HepG2 (cell line): Measurements from ENCODE around the gene CLEC3A. TPM values are rescaled to one million over a fixed set of nuclear protein-coding genes. Genes with fewer than 3 reads are reported as not detected.

ENCODE experiments used
- ARID5B ChIP-seq: IDR thresholded peaks from 2 replicates; pipeline ENCODE4 v1.4.0; 2020; ENCODE audit warnings: mild to moderate bottlenecking, missing genetic modification reagents
- DDIT3 ChIP-seq: sonication (generic); formaldehyde crosslinking; IDR thresholded peaks from 2 replicates; pipeline ENCODE4 v1.4.0; 2020; ENCODE audit warnings: mild to moderate bottlenecking, missing genetic modification reagents
- FIP1L1 ChIP-seq: fragments of 200-400 bp; formaldehyde crosslinking; IDR thresholded peaks from 2 replicates; pipeline ENCODE4 v1.6.1; 2018; ENCODE audit warnings: low read depth, mild to moderate bottlenecking, low read length, moderate library complexity, borderline replicate concordance; ENCODE audit not compliant: insufficient read depth
- HDAC6 ChIP-seq: fragments of 200-600 bp; sonication (generic); IDR thresholded peaks from 2 replicates; pipeline ENCODE4 v1.7.0; 2017; ENCODE audit warnings: mild to moderate bottlenecking, antibody characterized with exemption, low read length, low read depth
- KLF9 ChIP-seq: IDR thresholded peaks from 2 replicates; pipeline ENCODE4 v1.6.1; 2016; ENCODE audit warnings: low read depth
- NFIB ChIP-seq: sonication (generic); formaldehyde crosslinking; IDR thresholded peaks from 2 replicates; pipeline ENCODE4 v1.9.0; 2021; ENCODE audit warnings: missing genetic modification reagents, mild to moderate bottlenecking, borderline replicate concordance
- NR0B2 ChIP-seq: sonication (generic); formaldehyde crosslinking; IDR thresholded peaks from 2 replicates; pipeline ENCODE4 v1.4.0; 2020; ENCODE audit warnings: mild to moderate bottlenecking, missing genetic modification reagents
- PRDM10 ChIP-seq: sonication (generic); formaldehyde crosslinking; IDR thresholded peaks from 2 replicates; pipeline ENCODE4 v1.4.0; 2020; ENCODE audit warnings: low read depth, missing genetic modification reagents
- SKIL ChIP-seq: sonication (generic); formaldehyde crosslinking; IDR thresholded peaks from 2 replicates; pipeline ENCODE4 v1.8.0; 2022; ENCODE audit warnings: missing genetic modification reagents, mild to moderate bottlenecking, moderate library complexity, borderline replicate concordance
- SRSF1 ChIP-seq: fragments of 200-400 bp; formaldehyde crosslinking; optimal IDR thresholded peaks from 2 replicates; pipeline ENCODE3; 2017; ENCODE audit warnings: mild to moderate bottlenecking, low read depth, low read length, moderate library complexity
- THAP7 ChIP-seq: sonication (generic); formaldehyde crosslinking; IDR thresholded peaks from 2 replicates; pipeline ENCODE4 v1.8.1; 2023; ENCODE audit warnings: mild to moderate bottlenecking, missing genetic modification reagents
- TSC22D2 ChIP-seq: sonication (generic); formaldehyde crosslinking; IDR thresholded peaks from 2 replicates; pipeline ENCODE4 v1.5.1; 2020; ENCODE audit warnings: missing genetic modification reagents, mild to moderate bottlenecking, borderline replicate concordance
- ZBTB2 ChIP-seq: sonication (generic); formaldehyde crosslinking; IDR thresholded peaks from 2 replicates; pipeline ENCODE4 v1.8.0; 2022; ENCODE audit warnings: low read depth, missing genetic modification reagents
- ZNF20 ChIP-seq: sonication (generic); formaldehyde crosslinking; IDR thresholded peaks from 2 replicates; pipeline ENCODE4 v1.4.0; 2020; ENCODE audit warnings: mild to moderate bottlenecking, moderate library complexity, missing genetic modification reagents
- polyA plus RNA-seq, 8 experiments: library from polyadenylated mRNA; depleted of rRNA in 3 of 8; stranded (reverse) in 7 of 8; unstranded in 1 of 8; fragments of >200 nt; fragmentation: Illumina TruSeq in 4 of 8; extraction: Trizol in 4 of 8; gene quantifications; 2 replicates each; pipeline versions ENCODE4 v1.2.1 to v1.2.3, GENCODE V29; 2011 to 2016; ENCODE audit warnings: low read depth in 4 of 8, missing spikeins in 1 of 8, mixed read lengths in 1 of 8; ENCODE audit not compliant: insufficient read depth in 1 of 8
- total RNA-seq, 5 experiments: library from RNA; depleted of rRNA; stranded (reverse); fragments of >200 nt; fragmentation: Illumina TruSeq; extraction: Trizol; gene quantifications; 2 replicates each; pipeline ENCODE4 v1.2.3, GENCODE V29; 2016; ENCODE audit warnings: low read depth in 1 of 5

The CLEC3A gene
- total and polyA plus RNA-seq, 2 of the 13 experiments (the other 11 are each of a cell fraction or from before 2014, with no cell fraction given) = not detected

GRCh38 chr16:78045865-78046581 lies 23.7 kb downstream of the CLEC3A start (continued):
- TF ChIP-seq DDIT3 (CRISPR knock-in tag) = 0 out of 2 replicates have a peak, but pooled peaks have one; percentile 75
- TF ChIP-seq SKIL (CRISPR knock-in tag) = peak; percentile 89
- peak; percentile 93; the same call in 1 of the 2 replicates for TF ChIP-seq ZNF20
- peak; percentile 93; the same call in 1 of the 2 replicates for TF ChIP-seq THAP7 (CRISPR knock-in tag)
- TF ChIP-seq NR0B2 (CRISPR knock-in tag) = peak; percentile 95
- TF ChIP-seq TSC22D2 (CRISPR knock-in tag) = peak; percentile 99
- TF ChIP-seq ZBTB2 (CRISPR knock-in tag) = peak; percentile 93
- no peak for TF ChIP-seq SRSF1
- no peak for TF ChIP-seq HDAC6
- peak; percentile 91; the same call in 1 of the 2 replicates for TF ChIP-seq NFIB (CRISPR knock-in tag)
- peak; percentile 84 for TF ChIP-seq ARID5B (CRISPR knock-in tag)
- TF ChIP-seq KLF9 (CRISPR knock-in tag) = 0 out of 2 replicates have a peak, but pooled peaks have one; percentile 78
- TF ChIP-seq FIP1L1 = no peak
- TF ChIP-seq PRDM10 (CRISPR knock-in tag) = peak; percentile 76
